Prostate gland (tissue), 2 donors: ENCODE results near the gene CAMK2B. TPM values are rescaled to one million over a fixed set of nuclear protein-coding genes. Genes with fewer than 3 reads are reported as not detected.

Experiments
- DNase-seq: peaks from one replicate; pipeline ENCODE4 v3.0.0-alpha.2; 2019; ENCODE audit warnings: low spot score
- H3K27ac ChIP-seq, 2 donors: fragments of 200-600 bp; sonication (generic); 2 replicates each; pipeline ENCODE4 v1.5.1; 2017 to 2019
- H3K27me3 ChIP-seq: fragments of 200-600 bp; sonication (generic); replicated peaks from 2 replicates; pipeline ENCODE4 v1.5.1; 2019; ENCODE audit not compliant: insufficient read depth
- H3K36me3 ChIP-seq, 2 donors: fragments of 200-600 bp; sonication (generic); 1 replicate in 1 of 2; 2 replicates in 1 of 2; pipeline versions ENCODE4 v1.5.1 to v1.8.1; 2017 to 2019
- H3K4me1 ChIP-seq: fragments of 200-600 bp; sonication (generic); replicated peaks from 2 replicates; pipeline ENCODE4 v1.5.1; 2019
- H3K4me3 ChIP-seq, 2 donors: fragments of 200-600 bp; sonication (generic); 2 replicates each; pipeline ENCODE4 v1.5.1; 2017 to 2019
- H3K9me3 ChIP-seq: fragments of 200-600 bp; sonication (generic); 2 replicates; pipeline ENCODE4 v1.5.1; 2017
- CTCF ChIP-seq, 4 experiments: fragments of 200-600 bp in 2 of 4; fragments of 450-650 bp in 2 of 4; sonication (generic) in 2 of 4; IDR thresholded peaks; 1 replicate in 3 of 4; 2 replicates in 1 of 4; pipeline ENCODE4 v1.5.1; 2016 to 2019; ENCODE audit warnings: antibody characterized with exemption in 4 of 4, mild to moderate bottlenecking in 2 of 4, moderate library complexity in 2 of 4
- POLR2A ChIP-seq: fragments of 450-650 bp; IDR thresholded peaks from one replicate; pipeline ENCODE4 v1.6.1; 2016; ENCODE audit warnings: antibody characterized with exemption, mild to moderate bottlenecking
- POLR2AphosphoS5 ChIP-seq: sonication (generic); formaldehyde crosslinking; IDR thresholded peaks from one replicate; pipeline ENCODE4 v1.6.1; 2017; ENCODE audit warnings: antibody characterized with exemption
- WGBS: methylation state at CpG from one replicate; pipeline ENCODE4 v1.1.5; 2018; 5-methylcytosine and 5-hydroxymethylcytosine counted together
- intact Hi-C: fragments of 100-400 bp; cut with DNase I; formaldehyde crosslinking; loops from one replicate; pipeline ENCODE4 v1.14.2; 2022
- total RNA-seq, 2 donors: library from RNA; depleted of rRNA; stranded (reverse); fragments of >200 nt; gene quantifications; one replicate each; pipeline ENCODE4 v1.1.0, GENCODE V29; 2016

Gene CAMK2B
- total RNA-seq, 2 donors from 2014 or later: 5.7 to 16.9 TPM

- Histone ChIP-seq H3K27me3 (no peaks in the 10 kb centered on the region), H3K36me3 (no peaks in the 10 kb centered on the region), H3K27ac (no peak overlapping the region), H3K4me1 (no peaks in the 10 kb centered on the region), H3K4me3 (no peak overlapping the region), H3K9me3 (no peaks in the 10 kb centered on the region)
- intact Hi-C loops: no loop called here
- no peak for DNase-seq
- TF ChIP-seq POLR2AphosphoS5: no peak
- TF ChIP-seq POLR2A: no peak
- no peak for TF ChIP-seq CTCF (IDR thresholded peaks at IDR 0.05)
- 69% methylated on average over 4 of the region's 4 CpGs for WGBS
These were observed 89.1 kb downstream of the CAMK2B start for GRCh38 chr7:44236333-44236728.

DNA sequence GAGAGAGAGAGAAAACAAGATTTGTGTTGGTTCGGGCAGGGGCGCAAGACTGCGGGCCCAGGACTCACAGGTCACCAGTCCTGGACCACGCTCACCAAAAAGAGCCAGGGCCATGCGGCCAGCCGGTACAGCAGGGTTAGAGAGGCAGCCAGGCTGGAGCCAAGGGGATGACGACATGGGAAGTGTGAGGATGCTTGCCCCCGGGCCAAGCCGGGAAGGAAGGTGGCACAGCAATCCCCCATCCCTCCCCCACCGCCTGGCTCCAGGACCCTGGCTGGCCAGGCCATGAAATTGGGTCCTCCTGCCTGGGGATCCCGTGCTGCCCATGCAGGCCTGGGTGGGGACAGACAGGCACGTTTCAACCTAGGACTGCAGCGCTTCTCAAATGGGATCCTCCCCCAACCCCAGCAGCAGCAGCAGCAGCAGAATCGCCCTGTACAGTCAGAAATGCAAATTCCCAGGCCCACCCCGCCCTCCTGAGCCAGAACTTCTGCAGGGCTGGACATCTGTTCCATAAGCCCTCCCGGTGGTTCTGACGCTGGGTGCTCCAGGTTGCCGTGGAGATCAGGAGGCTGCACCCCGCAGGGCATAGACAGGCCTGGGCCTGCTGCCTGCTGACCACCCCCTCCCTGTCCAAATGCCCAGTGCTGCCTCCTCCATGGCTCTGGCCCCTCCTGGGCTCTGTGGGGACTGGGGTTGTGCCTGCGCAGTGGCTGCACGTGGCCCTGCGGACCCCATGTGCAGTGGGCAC, 89.6 kb downstream of the CAMK2B start:
- TF ChIP-seq POLR2AphosphoS5 (no peak), CTCF (IDR thresholded peaks at IDR 0.05) (no peak), POLR2A (no peak)
- Histone ChIP-seq H3K36me3 (no peaks in the 10 kb centered on the region), H3K9me3 (no peaks in the 10 kb centered on the region), H3K4me1 (no peaks in the 10 kb centered on the region), H3K27ac (no peak overlapping the region), H3K4me3 (no peak overlapping the region), H3K27me3 (no peaks in the 10 kb centered on the region)
- DNase-seq: no peak
- intact Hi-C loops: no loop called here
- 53% methylated on average over 22 of the region's 22 CpGs for WGBS

GRCh38 chr7:44235066-44235465, 90.3 kb downstream of the CAMK2B start:
- no peak for DNase-seq
- intact Hi-C loops: no loop called here
- no peak for TF ChIP-seq CTCF (IDR thresholded peaks at IDR 0.05)
- no peak for TF ChIP-seq POLR2AphosphoS5
- TF ChIP-seq POLR2A: no peak
- no peak overlapping the region for H3K4me3 ChIP-seq
- WGBS: 90% methylated on average over 7 of the region's 8 CpGs
- H3K36me3 ChIP-seq: no peaks in the 10 kb centered on the region
- H3K27me3 ChIP-seq: no peaks in the 10 kb centered on the region
- H3K27ac ChIP-seq: no peak overlapping the region
- no peaks in the 10 kb centered on the region for H3K9me3 ChIP-seq
- H3K4me1 ChIP-seq: no peaks in the 10 kb centered on the region

DNA sequence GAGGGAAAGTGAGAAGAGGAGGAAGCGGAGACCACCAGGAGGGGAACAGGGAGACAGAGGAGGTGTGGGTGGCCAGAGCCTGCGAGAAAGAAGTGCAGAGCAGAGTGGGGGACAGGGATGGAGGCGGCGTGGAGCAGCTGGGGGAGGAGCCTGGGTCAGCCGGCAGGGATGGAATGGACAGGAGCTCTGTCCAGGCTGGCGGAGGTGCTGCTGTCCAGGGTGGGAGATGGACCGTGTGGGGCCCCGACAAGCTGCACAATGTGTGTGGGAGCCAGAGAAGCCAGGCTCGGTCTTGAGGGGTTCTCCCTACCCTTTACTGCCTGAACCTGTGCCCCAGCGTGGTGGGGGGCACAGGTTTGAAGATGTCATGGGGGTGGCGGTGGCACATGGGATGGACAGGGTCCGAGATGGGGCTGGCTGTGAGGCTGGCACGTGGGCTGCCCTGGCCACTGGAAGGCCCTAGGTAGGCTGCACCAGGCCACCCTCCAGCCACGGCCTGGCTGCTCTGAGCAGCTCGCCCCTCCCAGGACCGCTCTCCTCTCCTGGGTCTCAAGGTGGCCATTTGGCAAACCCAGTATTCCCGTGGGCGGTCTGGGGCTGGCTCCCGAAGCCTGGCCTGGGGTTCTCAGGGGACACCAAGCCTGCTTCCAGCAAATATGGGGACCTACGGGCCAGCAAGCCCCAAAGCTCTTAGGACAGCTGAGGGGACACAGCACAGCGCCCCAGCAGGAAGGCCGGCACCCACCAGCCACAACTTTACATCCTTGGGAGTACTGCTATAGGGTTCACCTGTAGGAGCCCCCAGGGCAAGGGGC, 92.3 kb downstream of the CAMK2B start:
- Histone ChIP-seq H3K9me3 (no peaks in the 10 kb centered on the region), H3K27ac (no peak overlapping the region), H3K27me3 (no peaks in the 10 kb centered on the region), H3K4me1 (no peaks in the 10 kb centered on the region), H3K36me3 (no peaks in the 10 kb centered on the region), H3K4me3 (no peak overlapping the region)
- intact Hi-C loops: no loop called here
- DNase-seq: no peak
- 80% methylated on average over 22 of the region's 22 CpGs for WGBS
- TF ChIP-seq POLR2AphosphoS5 (no peak), POLR2A (no peak), CTCF (IDR thresholded peaks at IDR 0.05) (no peak)
